GM12878 (cell line): ENCODE data around the gene ZNF407.

ENCODE experiments used
- BHLHE40 ChIP-seq, 2 experiments: fragments of 450-650 bp in 1 of 2; IDR thresholded peaks; 2 replicates each; pipeline ENCODE4 v1.6.1; 2011 to 2017; ENCODE audit warnings: low read depth in 2 of 2, borderline replicate concordance in 1 of 2, improper control_type of control experiment in 1 of 2, low read length in 1 of 2, mild to moderate bottlenecking in 1 of 2
- IKZF1 ChIP-seq: fragments of 450-650 bp; conservative IDR thresholded peaks from 2 replicates; pipeline ENCODE4 v1.6.1; 2017; ENCODE audit warnings: antibody characterized with exemption, mild to moderate bottlenecking
- NFIC ChIP-seq: IDR thresholded peaks from 2 replicates; pipeline ENCODE4 v1.6.1; 2012; ENCODE audit warnings: low read depth, mild to moderate bottlenecking, inconsistent platforms, low read length, moderate library complexity
- TAF1 ChIP-seq: IDR thresholded peaks from 2 replicates; pipeline ENCODE4 v1.6.1; 2011; ENCODE audit warnings: mild to moderate bottlenecking, low read depth, low read length, borderline replicate concordance
- TF ChIP-seq, protein P1 (sequence below): IDR thresholded peaks from 2 replicates; pipeline ENCODE4 v1.6.1; 2012; ENCODE audit warnings: mild to moderate bottlenecking, low read depth, low read length
- TF ChIP-seq, protein P2 (sequence below), 3 experiments: IDR thresholded peaks in 2 of 3; conservative IDR thresholded peaks in 1 of 3; 2 replicates each; pipeline ENCODE4 v1.5.1; 2011; ENCODE audit warnings: low read depth in 3 of 3, low read length in 3 of 3, mild to moderate bottlenecking in 3 of 3, control low read depth in 2 of 3, moderate library complexity in 2 of 3, inconsistent platforms in 1 of 3, mixed read lengths in 1 of 3; ENCODE audit not compliant: control insufficient read depth in 2 of 3, insufficient read depth in 1 of 3; ENCODE audit errors: extremely low read depth in 1 of 3
- TF ChIP-seq, protein P3 (sequence below): IDR thresholded peaks from 2 replicates; pipeline ENCODE4 v1.6.1; 2011; ENCODE audit warnings: low read depth, mild to moderate bottlenecking, low read length, moderate library complexity, borderline replicate concordance; ENCODE audit errors: extremely low read depth

DNA sequence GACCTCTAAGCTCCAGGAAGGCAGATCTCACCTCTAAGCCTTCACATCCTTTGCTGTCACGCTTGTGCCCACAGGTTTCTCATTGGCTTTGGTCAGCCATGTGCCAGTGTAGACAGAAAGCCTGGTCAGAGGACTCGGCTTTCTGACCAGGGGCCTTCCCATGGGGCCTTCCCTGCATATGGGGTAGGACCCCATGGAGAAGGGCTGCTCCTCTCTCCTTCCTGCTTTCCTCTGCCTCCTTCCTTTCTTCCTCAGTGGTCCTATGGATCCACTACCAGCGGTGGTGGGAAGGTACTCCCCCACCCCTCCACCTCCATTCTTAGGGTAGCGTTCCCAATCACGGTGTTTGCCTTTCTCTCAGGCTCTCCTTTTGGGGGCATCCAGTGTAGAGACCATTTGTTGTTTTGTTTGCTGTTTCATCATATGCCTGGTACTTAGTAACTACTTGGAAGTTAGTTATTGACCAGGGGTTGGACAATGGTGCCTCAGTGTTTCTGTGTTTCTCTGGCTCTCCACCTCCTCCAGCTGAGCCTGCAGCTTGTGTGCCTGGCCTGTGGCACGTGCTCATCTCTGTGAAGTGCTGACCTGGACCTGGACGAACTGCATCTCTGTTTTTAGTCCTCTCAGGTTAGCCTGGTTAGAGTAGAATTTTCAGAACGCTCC is 71.6 kb downstream of the ZNF407 start:
- TF ChIP-seq, protein P1, sequence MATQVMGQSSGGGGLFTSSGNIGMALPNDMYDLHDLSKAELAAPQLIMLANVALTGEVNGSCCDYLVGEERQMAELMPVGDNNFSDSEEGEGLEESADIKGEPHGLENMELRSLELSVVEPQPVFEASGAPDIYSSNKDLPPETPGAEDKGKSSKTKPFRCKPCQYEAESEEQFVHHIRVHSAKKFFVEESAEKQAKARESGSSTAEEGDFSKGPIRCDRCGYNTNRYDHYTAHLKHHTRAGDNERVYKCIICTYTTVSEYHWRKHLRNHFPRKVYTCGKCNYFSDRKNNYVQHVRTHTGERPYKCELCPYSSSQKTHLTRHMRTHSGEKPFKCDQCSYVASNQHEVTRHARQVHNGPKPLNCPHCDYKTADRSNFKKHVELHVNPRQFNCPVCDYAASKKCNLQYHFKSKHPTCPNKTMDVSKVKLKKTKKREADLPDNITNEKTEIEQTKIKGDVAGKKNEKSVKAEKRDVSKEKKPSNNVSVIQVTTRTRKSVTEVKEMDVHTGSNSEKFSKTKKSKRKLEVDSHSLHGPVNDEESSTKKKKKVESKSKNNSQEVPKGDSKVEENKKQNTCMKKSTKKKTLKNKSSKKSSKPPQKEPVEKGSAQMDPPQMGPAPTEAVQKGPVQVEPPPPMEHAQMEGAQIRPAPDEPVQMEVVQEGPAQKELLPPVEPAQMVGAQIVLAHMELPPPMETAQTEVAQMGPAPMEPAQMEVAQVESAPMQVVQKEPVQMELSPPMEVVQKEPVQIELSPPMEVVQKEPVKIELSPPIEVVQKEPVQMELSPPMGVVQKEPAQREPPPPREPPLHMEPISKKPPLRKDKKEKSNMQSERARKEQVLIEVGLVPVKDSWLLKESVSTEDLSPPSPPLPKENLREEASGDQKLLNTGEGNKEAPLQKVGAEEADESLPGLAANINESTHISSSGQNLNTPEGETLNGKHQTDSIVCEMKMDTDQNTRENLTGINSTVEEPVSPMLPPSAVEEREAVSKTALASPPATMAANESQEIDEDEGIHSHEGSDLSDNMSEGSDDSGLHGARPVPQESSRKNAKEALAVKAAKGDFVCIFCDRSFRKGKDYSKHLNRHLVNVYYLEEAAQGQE = no peak
- TF ChIP-seq, protein P2, sequence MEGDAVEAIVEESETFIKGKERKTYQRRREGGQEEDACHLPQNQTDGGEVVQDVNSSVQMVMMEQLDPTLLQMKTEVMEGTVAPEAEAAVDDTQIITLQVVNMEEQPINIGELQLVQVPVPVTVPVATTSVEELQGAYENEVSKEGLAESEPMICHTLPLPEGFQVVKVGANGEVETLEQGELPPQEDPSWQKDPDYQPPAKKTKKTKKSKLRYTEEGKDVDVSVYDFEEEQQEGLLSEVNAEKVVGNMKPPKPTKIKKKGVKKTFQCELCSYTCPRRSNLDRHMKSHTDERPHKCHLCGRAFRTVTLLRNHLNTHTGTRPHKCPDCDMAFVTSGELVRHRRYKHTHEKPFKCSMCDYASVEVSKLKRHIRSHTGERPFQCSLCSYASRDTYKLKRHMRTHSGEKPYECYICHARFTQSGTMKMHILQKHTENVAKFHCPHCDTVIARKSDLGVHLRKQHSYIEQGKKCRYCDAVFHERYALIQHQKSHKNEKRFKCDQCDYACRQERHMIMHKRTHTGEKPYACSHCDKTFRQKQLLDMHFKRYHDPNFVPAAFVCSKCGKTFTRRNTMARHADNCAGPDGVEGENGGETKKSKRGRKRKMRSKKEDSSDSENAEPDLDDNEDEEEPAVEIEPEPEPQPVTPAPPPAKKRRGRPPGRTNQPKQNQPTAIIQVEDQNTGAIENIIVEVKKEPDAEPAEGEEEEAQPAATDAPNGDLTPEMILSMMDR (IDR thresholded peaks at IDR 0.05 in 2 of 3, conservative IDR thresholded peaks at IDR 0.05 in 1 of 3; ENCODE audit: control insufficient read depth in 2 of 3, extremely low read depth in 1 of 3, insufficient read depth in 1 of 3, low read depth in 3 of 3, low read length in 3 of 3) = no peak
- no peak for TF ChIP-seq IKZF1
- TF ChIP-seq BHLHE40 (IDR thresholded peaks at IDR 0.05; ENCODE audit: borderline replicate concordance in 1 of 2, low read depth in 2 of 2, low read length in 1 of 2) = no peak
- TF ChIP-seq, protein P3, sequence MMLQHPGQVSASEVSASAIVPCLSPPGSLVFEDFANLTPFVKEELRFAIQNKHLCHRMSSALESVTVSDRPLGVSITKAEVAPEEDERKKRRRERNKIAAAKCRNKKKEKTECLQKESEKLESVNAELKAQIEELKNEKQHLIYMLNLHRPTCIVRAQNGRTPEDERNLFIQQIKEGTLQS = no peak
- no peak for TF ChIP-seq TAF1
- TF ChIP-seq NFIC = no peak
